ENCODE data around the gene KIF5C.

DNA sequence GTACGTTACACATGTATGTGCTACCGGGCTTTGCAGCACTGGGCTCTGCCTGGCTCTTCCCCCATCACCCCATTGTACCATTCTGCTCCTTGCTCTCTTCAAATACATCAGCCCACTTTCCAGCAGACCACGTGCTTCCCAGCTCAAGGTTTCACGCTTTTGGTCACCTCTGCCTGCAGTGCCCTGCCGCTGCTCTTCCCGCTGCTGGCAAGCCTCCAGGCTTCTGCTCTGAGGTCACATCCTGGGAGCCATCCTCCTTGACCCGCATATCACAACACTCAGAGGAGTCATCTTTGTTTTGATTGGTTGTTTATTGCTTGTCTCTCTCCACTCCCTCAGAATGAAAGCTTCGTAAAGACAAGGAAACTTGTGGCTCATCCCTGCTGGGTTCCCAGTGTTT, 34.1 kb downstream of the KIF5C start:
- TF ChIP-seq, protein P1, sequence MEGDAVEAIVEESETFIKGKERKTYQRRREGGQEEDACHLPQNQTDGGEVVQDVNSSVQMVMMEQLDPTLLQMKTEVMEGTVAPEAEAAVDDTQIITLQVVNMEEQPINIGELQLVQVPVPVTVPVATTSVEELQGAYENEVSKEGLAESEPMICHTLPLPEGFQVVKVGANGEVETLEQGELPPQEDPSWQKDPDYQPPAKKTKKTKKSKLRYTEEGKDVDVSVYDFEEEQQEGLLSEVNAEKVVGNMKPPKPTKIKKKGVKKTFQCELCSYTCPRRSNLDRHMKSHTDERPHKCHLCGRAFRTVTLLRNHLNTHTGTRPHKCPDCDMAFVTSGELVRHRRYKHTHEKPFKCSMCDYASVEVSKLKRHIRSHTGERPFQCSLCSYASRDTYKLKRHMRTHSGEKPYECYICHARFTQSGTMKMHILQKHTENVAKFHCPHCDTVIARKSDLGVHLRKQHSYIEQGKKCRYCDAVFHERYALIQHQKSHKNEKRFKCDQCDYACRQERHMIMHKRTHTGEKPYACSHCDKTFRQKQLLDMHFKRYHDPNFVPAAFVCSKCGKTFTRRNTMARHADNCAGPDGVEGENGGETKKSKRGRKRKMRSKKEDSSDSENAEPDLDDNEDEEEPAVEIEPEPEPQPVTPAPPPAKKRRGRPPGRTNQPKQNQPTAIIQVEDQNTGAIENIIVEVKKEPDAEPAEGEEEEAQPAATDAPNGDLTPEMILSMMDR (conservative IDR thresholded peaks at IDR 0.05; ENCODE audit: low read length): no peak
- TF ChIP-seq EZH2phosphoT487 (IDR thresholded peaks at IDR 0.05; ENCODE audit: borderline replicate concordance): no peak
